ENCODE results near the gene ZIC5.

DNA sequence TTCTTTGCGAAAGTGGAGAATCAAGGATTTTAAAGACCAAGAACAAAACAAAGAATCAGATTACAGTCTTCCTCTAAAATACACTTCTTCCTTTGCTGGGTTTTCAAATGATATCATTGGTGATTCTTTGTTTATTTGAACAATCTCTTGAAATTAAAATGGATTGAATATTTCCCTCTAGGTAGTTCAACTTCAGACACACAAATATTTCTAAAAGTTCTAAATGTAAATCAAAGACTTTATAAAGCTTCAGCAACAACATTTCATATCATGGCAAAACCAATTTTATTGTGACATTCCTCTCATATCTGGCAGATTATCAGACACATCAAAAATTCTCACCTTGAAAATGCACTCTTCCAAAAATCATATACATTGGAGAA lies 23.1 kb upstream of the ZIC5 start:
- no peak for TF ChIP-seq FOXP2 (optimal IDR thresholded peaks at IDR 0.05; ENCODE audit: control extremely low read depth, extremely low read length, insufficient read depth)
- no peak for TF ChIP-seq POLR2AphosphoS5 (IDR thresholded peaks at IDR 0.05; ENCODE audit: borderline replicate concordance, low read depth, low read length)
- TF ChIP-seq EZH2 (IDR thresholded peaks at IDR 0.05): no peak

All from SK-N-MC (cell line).